Raji (cell line): Measurements from ENCODE around the gene ITFG1.

Source experiments
- POLR2A ChIP-seq: IDR thresholded peaks from 2 replicates; pipeline ENCODE4 v1.6.1; 2011; ENCODE audit warnings: low read depth, low read length, control low read depth; ENCODE audit not compliant: insufficient read depth

The ITFG1 gene

GRCh38 chr16:47377154-47377553, 83.7 kb downstream of the ITFG1 start:
- no peak for TF ChIP-seq POLR2A

GRCh38 chr16:47375423-47375822, 85.4 kb downstream of the ITFG1 start:
- TF ChIP-seq POLR2A, result no peak

- TF ChIP-seq POLR2A, result no peak
Observed at GRCh38 chr16:47374629-47375028, 86.2 kb downstream of the ITFG1 start.

GRCh38 chr16:47371271-47372014, 89.4 kb downstream of the ITFG1 start:
- no peak for TF ChIP-seq POLR2A

- no peak for TF ChIP-seq POLR2A
Observed at GRCh38 chr16:47370536-47370935, 90.3 kb downstream of the ITFG1 start.

- TF ChIP-seq POLR2A, result no peak
Observed at GRCh38 chr16:47366228-47366627, 94.6 kb downstream of the ITFG1 start.

- no peak for TF ChIP-seq POLR2A
Observed at GRCh38 chr16:47363761-47364160, 97.1 kb downstream of the ITFG1 start.

- no peak for TF ChIP-seq POLR2A
Observed at GRCh38 chr16:47359478-47359877, 101.4 kb downstream of the ITFG1 start.

- TF ChIP-seq POLR2A, result no peak
Observed at GRCh38 chr16:47358816-47359215, 102.0 kb downstream of the ITFG1 start.

GRCh38 chr16:47342055-47342454, 118.8 kb downstream of the ITFG1 start:
- TF ChIP-seq POLR2A, result no peak

- TF ChIP-seq POLR2A, result no peak
Observed at GRCh38 chr16:47323241-47323640, 137.6 kb downstream of the ITFG1 start.

GRCh38 chr16:47320546-47321310, 140.1 kb downstream of the ITFG1 start:
- TF ChIP-seq POLR2A, result no peak

GRCh38 chr16:47317465-47318240, 143.2 kb downstream of the ITFG1 start:
- no peak for TF ChIP-seq POLR2A

GRCh38 chr16:47316442-47317015, 144.3 kb downstream of the ITFG1 start:
- no peak for TF ChIP-seq POLR2A
